K562 (cell line): ENCODE measurements around the gene TNK2. TPM values are rescaled to one million over a fixed set of nuclear protein-coding genes. Genes with fewer than 3 reads are reported as not detected.

Experiments used
- ATAC-seq: fragments of 200-7000 bp; cut with Tn5 transposase; 3 replicates; pipeline ENCODE4 v1.9.1; 2020; ENCODE audit warnings: moderate library complexity
- BruUV-seq: library from RNA; stranded (reverse); fragments of 400-500 nt; replicated peaks from 2 replicates; lab custom pipeline; 2021; lab: Mats Ljungman, UMichigan
- CTCF ChIA-PET: fragments of 300-600 bp; formaldehyde crosslinking; extraction: SDS; loops from one replicate; lab custom pipeline; 2021; ENCODE audit warnings: low intra/inter-chr PET ratio; lab: Yijun Ruan, JAX
- POLR2A ChIA-PET: fragments of 300-600, 350-650 bp; sonication (Branson Sonifier 250); formaldehyde crosslinking; extraction: SDS; loops from one replicate; lab custom pipeline; 2021; ENCODE audit warnings: antibody characterized with exemption, inconsistent platforms; lab: Yijun Ruan, JAX
- DNase-seq, 4 experiments: peaks; one replicate each; pipeline versions ENCODE4 v3.0.0 to v3.0.0-alpha.2; 2011 to 2018; ENCODE audit warnings: low spot score in 3 of 4, mixed read lengths in 3 of 4; ENCODE audit errors: extremely low read depth in 1 of 4
- FAIRE-seq: peaks from 2 replicates; lab custom pipeline; 2011; peaks lifted over from hg19 to GRCh38; lab: Jason Lieb, UNC
- H2AFZ ChIP-seq: 2 replicates; pipeline ENCODE4 v1.6.0; 2011; ENCODE audit warnings: low read depth, low read length, control low read depth, inconsistent platforms
- H3K27ac ChIP-seq: fragments of 200-600 bp; 3 replicates; pipeline ENCODE4 v1.8.0; 2011; ENCODE audit warnings: low read depth, mild to moderate bottlenecking, control low read depth, inconsistent platforms, low read length, moderate library complexity, mixed read lengths; ENCODE audit errors: extremely low read depth
- H3K27me3 ChIP-seq, 2 experiments: fragments of 300-600 bp in 1 of 2; 2 replicates in 1 of 2; 3 replicates in 1 of 2; pipeline versions ENCODE4 v1.6.0 to v1.8.0; 2011; ENCODE audit warnings: inconsistent platforms in 2 of 2, low read length in 2 of 2, mild to moderate bottlenecking in 1 of 2, mixed read lengths in 1 of 2, moderate library complexity in 1 of 2; ENCODE audit not compliant: control insufficient read depth in 2 of 2, insufficient read depth in 2 of 2
- H3K36me3 ChIP-seq: fragments of 300-600 bp; 3 replicates; pipeline ENCODE4 v1.8.0; 2011; ENCODE audit warnings: mild to moderate bottlenecking, low read length, inconsistent platforms; ENCODE audit not compliant: control insufficient read depth, insufficient read depth
- H3K4me1 ChIP-seq, 2 experiments: fragments of 200-600 bp in 1 of 2; replicated peaks in 1 of 2; 2 replicates in 1 of 2; 3 replicates in 1 of 2; pipeline versions ENCODE4 v1.5.1 to v1.8.0; 2011; ENCODE audit warnings: inconsistent platforms in 2 of 2, low read length in 2 of 2, mild to moderate bottlenecking in 1 of 2, mixed read lengths in 1 of 2, moderate library complexity in 1 of 2; ENCODE audit not compliant: control insufficient read depth in 2 of 2, insufficient read depth in 2 of 2
- H3K4me2 ChIP-seq: 2 replicates; pipeline ENCODE4 v1.6.1; 2011; ENCODE audit warnings: low read length, control low read depth, inconsistent platforms, mixed read lengths; ENCODE audit not compliant: insufficient read depth
- H3K4me3 ChIP-seq: fragments of 200-600 bp; sonication (generic), shearing (Covaris generic); 2 replicates; pipeline ENCODE4 v1.5.1; 2016; ENCODE audit warnings: control low read depth, inconsistent platforms
- H3K79me2 ChIP-seq: fragments of 200-600 bp; 3 replicates; pipeline ENCODE4 v1.8.0; 2011; ENCODE audit warnings: low read length, inconsistent platforms; ENCODE audit not compliant: control insufficient read depth, insufficient read depth
- H3K9ac ChIP-seq, 2 experiments: 2 replicates each; pipeline versions ENCODE4 v1.6.0 to v1.6.1; 2011; ENCODE audit warnings: low read depth in 2 of 2, low read length in 2 of 2, control low read depth in 1 of 2, inconsistent platforms in 1 of 2, mild to moderate bottlenecking in 1 of 2, mixed read lengths in 1 of 2; ENCODE audit not compliant: insufficient read depth in 1 of 2
- H3K9me1 ChIP-seq: one replicate; pipeline ENCODE4 v1.6.0; 2011; ENCODE audit warnings: inconsistent platforms, mild to moderate bottlenecking, low read length, moderate library complexity; ENCODE audit not compliant: control insufficient read depth, insufficient read depth
- H3K9me3 ChIP-seq: replicated peaks from 2 replicates; pipeline ENCODE4 v1.5.1; 2011; ENCODE audit warnings: low read depth, low read length, inconsistent platforms; ENCODE audit not compliant: control insufficient read depth, insufficient read depth
- H4K20me1 ChIP-seq: replicated peaks from 2 replicates; pipeline ENCODE4 v1.6.1; 2011; ENCODE audit warnings: low read length, inconsistent platforms, mixed read lengths; ENCODE audit not compliant: control insufficient read depth, insufficient read depth
- CEBPB ChIP-seq: fragments of 450-650 bp; IDR thresholded peaks from 2 replicates; pipeline ENCODE4 v1.6.1; 2016; ENCODE audit warnings: missing genetic modification characterization, missing compliant biosample characterization
- CEBPG ChIP-seq, 3 experiments: fragments of 200-800 bp in 1 of 3; sonication (Bioruptor generic) in 1 of 3; sonication (generic) in 1 of 3; formaldehyde crosslinking in 1 of 3; IDR thresholded peaks in 2 of 3; conservative IDR thresholded peaks in 1 of 3; 2 replicates each; pipeline versions ENCODE4 v1.6.1 to v1.8.0; 2016 to 2022; ENCODE audit warnings: missing compliant biosample characterization in 2 of 3, missing genetic modification characterization in 2 of 3, mild to moderate bottlenecking in 1 of 3, missing genetic modification reagents in 1 of 3
- HES1 ChIP-seq: fragments of 450-650 bp; IDR thresholded peaks from 2 replicates; pipeline ENCODE4 v1.6.1; 2016; ENCODE audit warnings: low read depth, mild to moderate bottlenecking, moderate library complexity
- HMG20B ChIP-seq: fragments of 250-450 bp; sonication (Bioruptor Pico); IDR thresholded peaks from 2 replicates; pipeline ENCODE4 v1.5.0; 2021; ENCODE audit warnings: mild to moderate bottlenecking
- KLF1 ChIP-seq: fragments of 450-650 bp; IDR thresholded peaks from 2 replicates; pipeline ENCODE4 v1.6.1; 2016; ENCODE audit warnings: missing genetic modification characterization, missing compliant biosample characterization
- NCOA2 ChIP-seq, 2 experiments: fragments of 450-650 bp; IDR thresholded peaks; 2 replicates each; pipeline ENCODE4 v1.6.1; 2018; ENCODE audit warnings: mild to moderate bottlenecking in 2 of 2, moderate library complexity in 1 of 2; ENCODE audit not compliant: partially characterized antibody in 2 of 2
- SMARCA5 ChIP-seq: fragments of 450-650 bp; IDR thresholded peaks from 2 replicates; pipeline ENCODE4 v1.6.1; 2016
- ZNF407 ChIP-seq: fragments of 450-650 bp; IDR thresholded peaks from 2 replicates; pipeline ENCODE4 v1.6.1; 2016; ENCODE audit warnings: low read depth
- WGBS: fragments of 100-300 bp; shearing (Covaris generic); methylation state at CpG from one replicate; pipeline ENCODE4 v1.1.6; 2016; ENCODE audit warnings: low coverage, mixed read lengths; ENCODE audit not compliant: insufficient coverage; ENCODE audit errors: missing lambda C conversion rate; 5-methylcytosine and 5-hydroxymethylcytosine counted together
- in situ Hi-C: fragments of 300-500 bp; cut with MboI; formaldehyde crosslinking; loops from 4 replicates; pipeline ENCODE4 v1.15.0; 2018; ENCODE audit warnings: inconsistent platforms, mixed read lengths
- intact Hi-C: fragments of 100-400 bp; cut with micrococcal nuclease; formaldehyde crosslinking; loops from 2 replicates; pipeline ENCODE4 v1.14.2; 2022
- polyA plus RNA-seq, 8 experiments: library from polyadenylated mRNA; depleted of rRNA in 4 of 8; stranded (reverse) in 5 of 8; unstranded in 3 of 8; fragments of >200 nt; fragmentation: Nextera tagmentation in 2 of 8; fragmentation: Illumina TruSeq in 1 of 8; extraction: Ambion mirVana in 2 of 8; extraction: Trizol in 1 of 8; gene quantifications; 2 replicates each; pipeline versions ENCODE4 v1.2.1 to v1.2.3, GENCODE V29; 2011 to 2014; ENCODE audit warnings: inconsistent platforms in 1 of 8, missing spikeins in 1 of 8
- total RNA-seq, 7 experiments: library from RNA; depleted of rRNA in 6 of 7; stranded (reverse); fragments of >200 nt in 6 of 7; fragmentation: Illumina TruSeq in 2 of 7; extraction: Trizol in 2 of 7; gene quantifications; 2 replicates each; pipeline versions ENCODE4 v1.2.1 to v1.2.3, GENCODE V29; 2011 to 2021; ENCODE audit warnings: low replicate concordance in 1 of 7
- TF ChIP-seq, protein P1 (sequence below): fragments of 450-650 bp; IDR thresholded peaks from 2 replicates; pipeline ENCODE4 v1.6.1; 2018; ENCODE audit not compliant: partially characterized antibody

TNK2 gene
- total and polyA plus RNA-seq, 9 of the 15 experiments (the other 6 are each of a cell fraction or from before 2014, with no cell fraction given), result 0.03 to 33.8 (median 6.5) TPM

GRCh38 chr3:195844671-195845218, 63.6 kb downstream of the TNK2 start:
- no peaks in the 10 kb centered on the region; a peak in 1 of 5 replicates for H3K27me3 ChIP-seq
- no peak overlapping the region for H3K4me3 ChIP-seq
- BruUV-seq, result no TSS peak
- POLR2A ChIA-PET, result interaction anchor here (0.6 kb wide), 1 partner anchor 11 kb away, joined by 3 read pairs; no protein-coding TSS in a partner anchor
- FAIRE-seq (no peak), DNase-seq (no peak), ATAC-seq (no peak)
- H3K4me2 ChIP-seq, result no peak overlapping the region
- no peaks in the 10 kb centered on the region for H3K9me3 ChIP-seq
- H3K4me1 ChIP-seq, result peaks cover 1 to 16% of the 10 kb centered on the region in 2 experiments; a peak in 3 of 5 replicates
- no peak overlapping the region for H3K9ac ChIP-seq
- H2AFZ ChIP-seq, result 0 out of 2 replicates have a peak overlapping the region, but pooled peaks have one; percentile 3
- no peaks in the 10 kb centered on the region for H3K9me1 ChIP-seq
- 48% methylated on average over 7 of the region's 7 CpGs for WGBS
- no peaks in the 10 kb centered on the region for H4K20me1 ChIP-seq
- H3K27ac ChIP-seq, result no peak overlapping the region
- H3K36me3 ChIP-seq, result no peaks in the 10 kb centered on the region
- CTCF ChIA-PET, result no interaction called here
- in situ Hi-C loops (no loop called here), intact Hi-C loops (no loop called here)
- H3K79me2 ChIP-seq, result no peaks in the 10 kb centered on the region
- peak; percentile 16; the same call in 1 of the 2 replicates for TF ChIP-seq CEBPB (tag)
- TF ChIP-seq KLF1 (tag), result no peak
- no peak for TF ChIP-seq HMG20B (CRISPR knock-in tag)
- TF ChIP-seq CEBPG (CRISPR knock-in tag; IDR thresholded peaks at IDR 0.05), result peak; percentile 60; the same call in 1 of the 2 replicates
- peak in 1 of 2 experiments; percentile 78; a peak in 2 of 4 replicates for TF ChIP-seq CEBPG (tag; conservative IDR thresholded peaks at IDR 0.05 in 1 of 2, IDR thresholded peaks at IDR 0.05 in 1 of 2)
- TF ChIP-seq SMARCA5, result no peak
- TF ChIP-seq, protein P1, sequence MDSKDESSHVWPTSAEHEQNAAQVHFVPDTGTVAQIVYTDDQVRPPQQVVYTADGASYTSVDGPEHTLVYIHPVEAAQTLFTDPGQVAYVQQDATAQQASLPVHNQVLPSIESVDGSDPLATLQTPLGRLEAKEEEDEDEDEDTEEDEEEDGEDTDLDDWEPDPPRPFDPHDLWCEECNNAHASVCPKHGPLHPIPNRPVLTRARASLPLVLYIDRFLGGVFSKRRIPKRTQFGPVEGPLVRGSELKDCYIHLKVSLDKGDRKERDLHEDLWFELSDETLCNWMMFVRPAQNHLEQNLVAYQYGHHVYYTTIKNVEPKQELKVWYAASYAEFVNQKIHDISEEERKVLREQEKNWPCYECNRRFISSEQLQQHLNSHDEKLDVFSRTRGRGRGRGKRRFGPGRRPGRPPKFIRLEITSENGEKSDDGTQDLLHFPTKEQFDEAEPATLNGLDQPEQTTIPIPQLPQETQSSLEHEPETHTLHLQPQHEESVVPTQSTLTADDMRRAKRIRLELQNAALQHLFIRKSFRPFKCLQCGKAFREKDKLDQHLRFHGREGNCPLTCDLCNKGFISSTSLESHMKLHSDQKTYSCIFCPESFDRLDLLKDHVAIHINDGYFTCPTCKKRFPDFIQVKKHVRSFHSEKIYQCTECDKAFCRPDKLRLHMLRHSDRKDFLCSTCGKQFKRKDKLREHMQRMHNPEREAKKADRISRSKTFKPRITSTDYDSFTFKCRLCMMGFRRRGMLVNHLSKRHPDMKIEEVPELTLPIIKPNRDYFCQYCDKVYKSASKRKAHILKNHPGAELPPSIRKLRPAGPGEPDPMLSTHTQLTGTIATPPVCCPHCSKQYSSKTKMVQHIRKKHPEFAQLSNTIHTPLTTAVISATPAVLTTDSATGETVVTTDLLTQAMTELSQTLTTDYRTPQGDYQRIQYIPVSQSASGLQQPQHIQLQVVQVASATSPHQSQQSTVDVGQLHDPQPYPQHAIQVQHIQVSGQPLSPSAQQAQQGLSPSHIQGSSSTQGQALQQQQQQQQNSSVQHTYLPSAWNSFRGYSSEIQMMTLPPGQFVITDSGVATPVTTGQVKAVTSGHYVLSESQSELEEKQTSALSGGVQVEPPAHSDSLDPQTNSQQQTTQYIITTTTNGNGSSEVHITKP, result peak; percentile 20
- no peak for TF ChIP-seq ZNF407
- TF ChIP-seq NCOA2 (IDR thresholded peaks at IDR 0.05; ENCODE audit: partially characterized antibody in 2 of 2), result no peak
- TF ChIP-seq HES1, result no peak
